GM10847 (cell line): Measurements from ENCODE around the gene ZCWPW1.

ENCODE experiments used
- POLR2A ChIP-seq: IDR thresholded peaks from 2 replicates; pipeline ENCODE4 v1.6.1; 2011; ENCODE audit not compliant: insufficient read length; ENCODE audit errors: extremely low read depth

ZCWPW1 gene

GRCh38 chr7:100429637-100430492 is 1.4 kb upstream of the ZCWPW1 start, which contains the start of gene MEPCE:
Gene MEPCE, plus strand, starts transcription at chr7:100429831. Its CDS starts 188 bp downstream, at chr7:100430019.
- no peak for TF ChIP-seq POLR2A

DNA sequence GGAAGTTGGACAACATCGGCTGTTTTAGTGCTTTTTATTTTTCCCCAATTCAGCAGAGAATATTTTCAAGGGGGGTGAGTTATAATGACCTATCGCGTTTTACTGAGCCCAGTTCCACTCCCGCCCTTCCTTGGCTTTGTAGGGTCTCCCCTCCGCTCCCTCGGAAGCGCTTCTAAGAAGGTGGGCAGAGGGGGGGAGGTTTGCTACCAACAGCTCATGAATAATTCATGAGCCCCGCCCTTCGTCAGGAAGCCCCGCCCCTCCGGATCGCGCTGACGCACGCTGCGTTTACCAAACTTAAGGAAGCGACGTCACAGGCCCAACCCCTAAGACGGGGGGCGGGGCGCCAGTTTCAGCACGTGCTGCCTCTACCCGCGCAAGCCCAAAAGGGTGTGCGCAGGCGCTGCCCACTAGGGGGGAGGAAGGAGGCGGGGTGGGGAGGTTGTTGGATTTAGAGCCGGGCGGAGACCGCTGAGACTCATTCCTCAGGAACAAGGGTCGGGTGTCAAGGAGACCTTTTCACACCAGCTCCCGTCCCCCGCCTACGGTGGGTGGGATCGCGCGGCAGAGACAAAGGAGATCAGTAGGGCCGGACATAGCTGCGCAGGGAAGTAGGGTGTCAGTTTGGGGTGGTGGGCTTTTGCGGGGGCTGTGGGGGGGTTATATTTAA is 599 bp upstream of the ZCWPW1 start:
- TF ChIP-seq POLR2A: peak; percentile 64

GRCh38 chr7:100427762-100428198 is 723 bp downstream of the ZCWPW1 start:
- TF ChIP-seq POLR2A: no peak

- TF ChIP-seq POLR2A: no peak
These were observed 2.0 kb downstream of the ZCWPW1 start for GRCh38 chr7:100426516-100426915.

GRCh38 chr7:100425347-100425746 is 3.2 kb downstream of the ZCWPW1 start:
- no peak for TF ChIP-seq POLR2A

- TF ChIP-seq POLR2A: no peak
These were observed 5.2 kb downstream of the ZCWPW1 start for GRCh38 chr7:100423315-100423714.

- no peak for TF ChIP-seq POLR2A
These were observed 8.8 kb downstream of the ZCWPW1 start for GRCh38 chr7:100419660-100420226.

DNA sequence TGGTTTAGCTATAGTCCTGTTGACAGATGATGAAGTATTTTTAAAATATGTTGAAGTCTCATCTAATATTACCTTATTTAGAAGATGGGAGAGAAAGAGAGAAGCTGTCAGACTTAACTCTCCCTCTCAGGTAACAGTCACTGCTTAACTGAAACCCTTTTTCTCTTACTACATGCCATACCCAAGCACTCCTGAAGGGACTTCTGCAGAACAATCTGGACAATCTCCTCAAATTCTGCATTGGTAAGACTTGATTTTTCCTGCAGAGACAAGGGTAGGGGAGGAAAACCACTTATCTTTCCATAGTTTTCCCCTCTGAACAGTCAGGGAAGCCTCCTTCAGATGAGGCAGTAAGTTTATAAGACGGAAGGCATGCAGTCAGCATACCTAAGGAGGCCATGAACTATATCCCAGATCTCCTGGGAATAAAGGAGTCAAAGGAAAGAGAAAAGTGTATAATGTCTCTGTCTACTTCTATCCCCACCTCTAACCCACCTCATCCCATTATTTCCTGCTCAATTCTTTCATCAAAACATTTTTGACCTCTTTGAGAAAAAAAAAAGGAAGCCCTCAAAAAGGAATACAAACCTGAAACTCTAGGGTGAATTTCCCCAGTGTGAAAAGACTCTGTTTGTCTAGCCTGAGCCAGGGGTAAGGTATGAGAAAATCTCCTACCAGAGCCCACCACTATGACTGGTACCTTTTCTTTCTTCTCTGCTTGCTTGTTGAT is 9.4 kb downstream of the ZCWPW1 start:
- no peak for TF ChIP-seq POLR2A

DNA sequence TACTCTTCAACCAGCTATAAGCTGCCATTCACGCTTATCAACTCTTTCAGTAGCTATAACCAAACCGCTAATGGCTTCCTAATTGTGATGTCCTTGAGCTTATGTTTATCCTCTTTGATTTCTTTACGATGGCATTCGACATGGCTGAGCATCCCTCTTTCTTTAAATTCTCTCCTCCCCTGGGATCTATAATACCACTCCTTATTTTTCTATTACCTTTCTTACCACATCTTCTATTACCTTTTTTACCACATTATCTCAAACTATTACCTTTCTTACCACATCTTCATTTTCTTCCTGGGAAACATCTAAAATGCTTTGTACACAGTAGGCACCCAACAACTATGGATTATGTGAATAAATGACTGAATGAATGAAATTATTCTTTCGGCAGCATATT is 13.1 kb downstream of the ZCWPW1 start:
- no peak for TF ChIP-seq POLR2A

DNA sequence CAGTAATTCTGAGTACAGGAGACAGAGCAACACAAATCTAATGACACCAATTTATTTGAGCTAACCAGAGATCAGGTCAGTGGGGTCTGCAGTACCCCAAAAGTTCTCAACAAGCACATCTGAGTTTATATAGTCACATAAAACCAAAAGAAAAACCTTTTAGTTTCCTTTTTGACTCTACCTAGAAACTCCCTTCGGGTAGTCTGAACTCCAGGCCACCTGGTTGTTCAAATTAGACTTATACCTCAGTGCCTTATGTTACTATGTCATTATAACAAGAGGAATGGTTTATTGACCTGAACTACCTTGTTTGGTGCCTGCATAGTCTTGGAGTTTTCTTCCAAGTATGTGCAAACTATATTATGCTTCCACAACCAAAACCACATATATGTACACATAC is 14.6 kb downstream of the ZCWPW1 start:
- no peak for TF ChIP-seq POLR2A

DNA sequence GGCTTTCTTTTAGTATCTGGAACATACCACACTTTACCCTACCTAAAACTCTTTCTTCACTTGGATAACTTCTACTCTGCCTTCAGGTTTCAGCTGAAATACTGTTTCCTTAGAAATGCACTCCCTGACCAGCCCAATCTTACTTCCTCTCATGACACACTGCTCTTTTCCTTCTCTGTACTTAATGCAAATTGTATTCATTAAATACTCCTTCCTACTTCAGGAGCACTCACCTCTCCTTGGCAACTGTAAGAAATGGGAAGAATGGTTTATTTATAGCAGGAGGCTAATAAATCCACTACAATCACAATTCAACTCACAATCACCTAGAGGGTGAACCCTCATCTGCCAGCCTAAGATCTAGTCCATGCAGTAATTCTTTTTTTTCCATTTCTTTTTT is 15.2 kb downstream of the ZCWPW1 start:
- TF ChIP-seq POLR2A: no peak

DNA sequence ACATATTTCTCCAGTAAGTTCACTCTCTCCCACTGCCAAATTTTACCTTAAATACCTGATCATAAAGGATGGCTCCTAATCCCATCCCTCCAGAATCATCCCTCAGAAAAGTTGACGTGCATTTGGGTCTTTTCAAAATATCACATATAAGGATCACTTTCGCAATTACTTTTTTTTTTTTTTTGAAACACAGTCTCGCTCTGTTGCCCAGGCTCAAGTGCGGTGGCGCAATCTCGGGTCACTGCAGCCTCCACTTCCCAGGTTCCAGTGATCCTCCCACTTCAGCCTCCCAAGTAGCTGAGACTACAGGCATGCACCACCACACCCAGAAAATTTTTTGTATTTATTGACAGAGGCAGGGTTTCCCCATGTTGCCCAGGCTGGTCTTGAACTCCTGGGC is 17.4 kb downstream of the ZCWPW1 start:
- no peak for TF ChIP-seq POLR2A

- no peak for TF ChIP-seq POLR2A
These were observed 21.0 kb downstream of the ZCWPW1 start for GRCh38 chr7:100407285-100408180.

GRCh38 chr7:100406767-100407166 is 21.7 kb downstream of the ZCWPW1 start:
- no peak for TF ChIP-seq POLR2A
